Right atrium auricular region (tissue), 2 donors: ENCODE data around the gene MEGF8. TPM values are rescaled to one million over a fixed set of nuclear protein-coding genes. Genes with fewer than 3 reads are reported as not detected.

ENCODE experiments used
- DNase-seq: peaks from one replicate; pipeline ENCODE4 v3.0.0-alpha.2; 2019; ENCODE audit warnings: low spot score
- H3K27ac ChIP-seq, 2 donors: fragments of 200-600 bp; sonication (generic); 1 replicate in 1 of 2; 2 replicates in 1 of 2; pipeline ENCODE4 v1.5.1; 2016 to 2019
- H3K27me3 ChIP-seq, 2 donors: fragments of 200-600 bp; sonication (generic); one replicate each; pipeline versions ENCODE4 v1.5.1 to v1.6.0; 2017 to 2019
- H3K36me3 ChIP-seq: fragments of 200-600 bp; sonication (generic); one replicate; pipeline ENCODE4 v1.5.1; 2016
- H3K4me1 ChIP-seq, 2 donors: fragments of 200-600 bp; sonication (generic); one replicate each; pipeline versions ENCODE4 v1.5.1 to v1.6.0; 2017 to 2019
- H3K4me3 ChIP-seq, 2 donors: fragments of 200-600 bp; sonication (generic); 1 replicate in 1 of 2; 2 replicates in 1 of 2; pipeline ENCODE4 v1.5.1; 2017 to 2019; ENCODE audit warnings: mild to moderate bottlenecking in 1 of 2, moderate library complexity in 1 of 2
- H3K9me3 ChIP-seq, 2 donors: fragments of 200-600 bp; sonication (generic); one replicate each; pipeline ENCODE4 v1.5.1; 2019
- total RNA-seq, 2 donors: library from RNA; depleted of rRNA; stranded (reverse); fragments of >200 nt; gene quantifications; one replicate each; pipeline ENCODE4 v1.1.0, GENCODE V29; 2016
- TF ChIP-seq, protein P1 (sequence below), 2 donors: fragments of 200-600 bp; sonication (generic); IDR thresholded peaks; one replicate each; pipeline ENCODE4 v1.5.1; 2019; ENCODE audit warnings: antibody characterized with exemption in 2 of 2

Gene MEGF8
- total RNA-seq, 2 donors from 2014 or later = 24.3 to 31.2 TPM

DNA sequence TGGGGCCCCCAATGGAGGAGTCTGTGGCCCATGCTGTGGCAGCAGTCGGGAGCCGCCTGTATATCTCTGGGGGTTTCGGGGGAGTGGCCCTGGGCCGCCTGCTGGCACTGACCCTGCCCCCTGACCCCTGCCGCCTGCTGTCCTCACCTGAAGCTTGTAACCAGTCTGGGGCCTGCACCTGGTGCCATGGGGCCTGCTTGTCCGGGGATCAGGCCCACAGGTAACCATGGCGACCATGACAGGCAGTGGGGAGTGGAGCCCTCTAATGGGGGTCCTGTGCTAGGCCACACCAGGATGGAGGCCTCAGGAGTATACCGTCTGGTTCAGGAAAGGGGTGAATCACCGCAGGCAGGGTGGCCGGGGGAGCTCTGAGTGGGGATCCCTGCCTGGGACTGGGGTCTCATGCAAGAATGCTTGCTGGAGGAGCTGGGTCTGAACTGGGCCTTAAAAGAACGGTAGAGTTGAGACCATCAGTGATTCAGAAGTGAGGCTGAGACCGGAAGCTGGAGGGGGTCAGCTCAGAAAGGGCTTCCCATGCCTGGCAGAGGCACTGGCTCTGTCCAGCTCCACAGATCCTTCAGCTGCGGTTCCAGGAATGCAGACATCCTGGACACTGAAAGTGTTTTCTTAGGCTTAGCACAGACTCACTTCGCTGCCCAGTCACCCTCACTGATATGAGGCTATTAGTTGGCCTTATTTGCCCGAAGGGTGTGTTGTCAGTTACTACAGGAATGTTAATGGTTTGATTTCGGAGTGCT, 35.5 kb downstream of the MEGF8 start:
- Histone ChIP-seq H3K4me1 (peaks cover 3 to 15% of the 10 kb centered on the region in 2 donors), H3K4me3 (no peak overlapping the region), H3K27ac (no peak overlapping the region), H3K9me3 (no peaks in the 10 kb centered on the region), H3K36me3 (peaks cover 51% of the 10 kb centered on the region), H3K27me3 (no peaks in the 10 kb centered on the region)
- DNase-seq = no peak
- TF ChIP-seq, protein P1, sequence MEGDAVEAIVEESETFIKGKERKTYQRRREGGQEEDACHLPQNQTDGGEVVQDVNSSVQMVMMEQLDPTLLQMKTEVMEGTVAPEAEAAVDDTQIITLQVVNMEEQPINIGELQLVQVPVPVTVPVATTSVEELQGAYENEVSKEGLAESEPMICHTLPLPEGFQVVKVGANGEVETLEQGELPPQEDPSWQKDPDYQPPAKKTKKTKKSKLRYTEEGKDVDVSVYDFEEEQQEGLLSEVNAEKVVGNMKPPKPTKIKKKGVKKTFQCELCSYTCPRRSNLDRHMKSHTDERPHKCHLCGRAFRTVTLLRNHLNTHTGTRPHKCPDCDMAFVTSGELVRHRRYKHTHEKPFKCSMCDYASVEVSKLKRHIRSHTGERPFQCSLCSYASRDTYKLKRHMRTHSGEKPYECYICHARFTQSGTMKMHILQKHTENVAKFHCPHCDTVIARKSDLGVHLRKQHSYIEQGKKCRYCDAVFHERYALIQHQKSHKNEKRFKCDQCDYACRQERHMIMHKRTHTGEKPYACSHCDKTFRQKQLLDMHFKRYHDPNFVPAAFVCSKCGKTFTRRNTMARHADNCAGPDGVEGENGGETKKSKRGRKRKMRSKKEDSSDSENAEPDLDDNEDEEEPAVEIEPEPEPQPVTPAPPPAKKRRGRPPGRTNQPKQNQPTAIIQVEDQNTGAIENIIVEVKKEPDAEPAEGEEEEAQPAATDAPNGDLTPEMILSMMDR (IDR thresholded peaks at IDR 0.05) = no peak

DNA sequence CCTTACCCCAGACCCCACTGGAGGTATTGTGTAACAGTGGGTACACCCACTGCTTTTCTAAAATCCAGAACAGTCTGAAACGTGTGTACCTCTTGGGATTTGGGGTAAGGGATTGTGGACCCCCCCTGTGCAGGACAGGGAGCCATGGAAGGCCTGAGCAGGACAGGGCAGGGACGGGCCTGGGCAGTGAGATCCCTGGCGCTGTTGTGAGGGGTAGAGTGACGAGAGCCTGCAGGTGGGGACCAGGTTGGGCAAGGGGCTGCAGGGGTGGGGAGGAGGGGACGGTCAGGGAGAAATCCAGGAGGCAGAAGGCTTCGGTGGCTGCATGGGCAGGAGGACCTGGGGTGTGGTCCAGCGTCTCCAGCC, 36.1 kb downstream of the MEGF8 start:
- peaks cover 45% of the 10 kb centered on the region for H3K36me3 ChIP-seq
- no peaks in the 10 kb centered on the region for H3K27me3 ChIP-seq
- no peak for DNase-seq
- no peak overlapping the region for H3K4me3 ChIP-seq
- no peaks in the 10 kb centered on the region for H3K9me3 ChIP-seq
- no peak overlapping the region for H3K27ac ChIP-seq
- TF ChIP-seq, protein P1 (IDR thresholded peaks at IDR 0.05) = no peak
- H3K4me1 ChIP-seq = peaks cover 3 to 21% of the 10 kb centered on the region in 2 donors

DNA sequence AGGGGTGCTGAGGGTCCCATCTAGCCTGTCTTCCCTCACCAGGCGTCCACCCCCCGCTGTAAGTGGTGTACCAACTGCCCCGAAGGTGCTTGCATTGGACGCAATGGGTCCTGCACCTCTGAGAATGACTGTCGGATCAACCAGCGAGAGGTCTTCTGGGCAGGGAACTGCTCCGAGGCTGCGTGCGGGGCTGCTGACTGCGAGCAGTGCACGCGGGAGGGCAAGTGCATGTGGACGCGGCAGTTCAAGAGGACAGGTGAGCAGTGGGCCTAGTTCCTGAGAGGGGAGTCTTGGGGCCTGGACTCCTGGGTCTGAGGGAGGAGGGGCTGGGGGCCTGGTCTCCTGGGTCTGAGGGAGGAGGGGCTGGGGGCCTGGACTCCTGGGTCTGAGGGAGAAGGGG, 36.9 kb downstream of the MEGF8 start:
- Histone ChIP-seq H3K27me3 (no peaks in the 10 kb centered on the region), H3K27ac (no peak overlapping the region), H3K4me1 (peaks cover 3 to 22% of the 10 kb centered on the region in 2 donors), H3K9me3 (no peaks in the 10 kb centered on the region), H3K4me3 (no peak overlapping the region), H3K36me3 (peaks cover 37% of the 10 kb centered on the region)
- no peak for DNase-seq
- TF ChIP-seq, protein P1 (IDR thresholded peaks at IDR 0.05) = no peak

DNA sequence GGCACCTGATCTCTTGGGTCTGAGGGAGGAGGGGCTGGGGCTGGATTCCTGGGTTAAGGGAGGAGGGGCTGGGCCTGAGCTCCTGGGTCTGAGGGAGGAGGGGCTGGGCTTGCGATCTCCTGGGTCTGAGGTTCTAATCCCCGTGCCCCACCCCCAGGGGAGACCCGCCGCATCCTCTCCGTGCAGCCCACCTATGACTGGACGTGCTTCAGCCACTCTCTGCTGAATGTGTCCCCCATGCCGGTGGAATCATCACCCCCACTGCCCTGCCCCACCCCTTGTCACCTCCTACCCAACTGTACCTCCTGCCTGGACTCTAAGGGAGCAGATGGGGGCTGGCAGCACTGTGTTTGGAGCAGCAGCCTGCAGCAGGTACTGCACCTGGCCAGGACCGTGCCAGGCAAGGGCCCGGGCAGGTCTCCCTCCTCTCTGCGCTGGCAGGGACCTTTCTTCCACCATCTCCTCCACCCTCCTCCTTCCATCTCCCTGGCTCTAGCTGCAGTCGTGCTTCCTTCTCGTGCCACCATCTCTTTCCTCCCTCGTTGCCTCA, 37.5 kb downstream of the MEGF8 start:
- no peak overlapping the region for H3K27ac ChIP-seq
- DNase-seq = no peak
- H3K9me3 ChIP-seq = no peaks in the 10 kb centered on the region
- TF ChIP-seq, protein P1 (IDR thresholded peaks at IDR 0.05) = no peak
- peaks cover 3 to 26% of the 10 kb centered on the region in 2 donors for H3K4me1 ChIP-seq
- no peak overlapping the region for H3K4me3 ChIP-seq
- no peaks in the 10 kb centered on the region for H3K27me3 ChIP-seq
- peaks cover 33% of the 10 kb centered on the region for H3K36me3 ChIP-seq

DNA sequence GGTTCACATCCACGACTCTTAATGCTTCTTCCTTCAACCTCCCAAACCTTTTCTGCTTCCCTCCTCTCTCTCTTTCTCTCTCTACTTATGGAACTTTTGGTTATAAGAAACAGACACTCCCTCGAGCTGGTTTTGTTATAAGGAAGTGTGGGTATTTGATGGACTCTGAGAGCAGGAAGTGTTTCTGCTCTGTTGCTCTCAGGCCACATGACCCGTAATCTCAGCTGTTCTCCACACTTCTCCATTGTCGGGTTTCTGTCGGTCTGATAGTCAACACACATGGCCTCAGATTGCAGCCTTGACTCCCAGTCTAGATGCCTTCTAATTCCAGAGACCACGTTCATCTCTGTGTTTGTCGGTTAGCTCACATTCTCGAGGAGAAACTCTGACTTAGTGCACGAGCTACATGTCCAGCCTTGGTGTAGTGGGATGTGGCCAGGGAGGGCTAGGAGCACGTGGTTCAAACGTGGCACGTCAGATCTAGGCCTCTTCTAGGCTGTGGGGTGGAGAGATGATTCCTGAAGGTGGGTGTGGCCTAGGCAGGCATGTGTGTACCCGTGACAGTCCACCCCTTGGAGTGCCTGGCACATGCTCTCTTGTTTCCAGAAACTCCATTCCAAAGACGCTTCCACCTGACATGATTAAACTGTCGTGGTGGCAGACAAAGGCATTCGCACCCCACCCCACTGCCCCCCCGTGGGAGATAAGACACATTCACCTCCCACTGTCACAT, 38.3 kb downstream of the MEGF8 start:
- TF ChIP-seq, protein P1 (IDR thresholded peaks at IDR 0.05) = no peak
- no peak overlapping the region for H3K27ac ChIP-seq
- H3K4me1 ChIP-seq = peaks cover 3 to 26% of the 10 kb centered on the region in 2 donors
- no peaks in the 10 kb centered on the region for H3K9me3 ChIP-seq
- peaks cover 31% of the 10 kb centered on the region for H3K36me3 ChIP-seq
- DNase-seq = no peak
- H3K27me3 ChIP-seq = no peaks in the 10 kb centered on the region
- no peak overlapping the region for H3K4me3 ChIP-seq
